OCI-LY7 (cell line): Measurements from ENCODE around the gene VAMP5. TPM values are rescaled to one million over a fixed set of nuclear protein-coding genes. Genes with fewer than 3 reads are reported as not detected.
A peak's percentile ranks its signal among the peaks of the same experiment; 100 is the strongest.

ENCODE experiments used
- BruUV-seq: library from RNA; stranded (reverse); fragments of 400-500 nt; replicated peaks from 2 replicates; lab custom pipeline; 2021; lab: Mats Ljungman, UMichigan
- CTCF ChIA-PET: fragments of 300-600 bp; sonication (Branson Sonifier 250); formaldehyde crosslinking; loops from one replicate; lab custom pipeline; 2022; ENCODE audit warnings: antibody characterized with exemption; ENCODE audit not compliant: unreplicated experiment; lab: Charles Lee
- POLR2A ChIA-PET: fragments of 300-600 bp; sonication (Branson Sonifier 250); formaldehyde crosslinking; loops from one replicate; lab custom pipeline; 2022; ENCODE audit warnings: antibody characterized with exemption; lab: Charles Lee
- DNase-seq: peaks from one replicate; pipeline ENCODE4 v3.0.0-alpha.2; 2015; ENCODE audit warnings: low spot score
- H2AFZ ChIP-seq: fragments of 200-600 bp; sonication (generic), shearing (Covaris generic); 2 replicates; pipeline ENCODE4 v1.6.1; 2014; ENCODE audit warnings: mild to moderate bottlenecking, antibody characterized with exemption, low read length, moderate library complexity
- H3K27ac ChIP-seq: fragments of 200-600 bp; sonication (generic); 2 replicates; pipeline ENCODE4 v1.5.1; 2014; ENCODE audit warnings: mixed run types, low read depth, mild to moderate bottlenecking, moderate library complexity, low read length, inconsistent platforms; ENCODE audit not compliant: poor library complexity, severe bottlenecking
- H3K36me3 ChIP-seq: fragments of 200-600 bp; sonication (generic); 2 replicates; pipeline ENCODE4 v1.6.1; 2014; ENCODE audit warnings: mild to moderate bottlenecking, antibody characterized with exemption, low read length, moderate library complexity, mixed read lengths; ENCODE audit not compliant: insufficient read depth
- H3K4me1 ChIP-seq: fragments of 200-600 bp; sonication (generic); 2 replicates; pipeline ENCODE4 v1.5.1; 2014; ENCODE audit warnings: mild to moderate bottlenecking, low read length; ENCODE audit not compliant: insufficient read depth, poor library complexity, severe bottlenecking
- H3K4me2 ChIP-seq: fragments of 200-600 bp; sonication (generic); 2 replicates; pipeline ENCODE4 v1.6.1; 2014; ENCODE audit warnings: mild to moderate bottlenecking, low read length
- H3K4me3 ChIP-seq: fragments of 200-600 bp; sonication (generic); 2 replicates; pipeline ENCODE4 v1.5.1; 2014; ENCODE audit warnings: mild to moderate bottlenecking, low read depth, low read length; ENCODE audit not compliant: poor library complexity, severe bottlenecking
- H3K79me2 ChIP-seq: fragments of 200-600 bp; sonication (generic); 2 replicates; pipeline ENCODE4 v1.6.1; 2016; ENCODE audit warnings: low read depth, mild to moderate bottlenecking, low read length, moderate library complexity, mixed read lengths; ENCODE audit not compliant: insufficient read depth
- H3K9me2 ChIP-seq: fragments of 200-600 bp; sonication (generic); 2 replicates; pipeline ENCODE4 v1.6.1; 2016; ENCODE audit warnings: mild to moderate bottlenecking, low read length, mixed read lengths; ENCODE audit not compliant: insufficient read depth
- H3K9me3 ChIP-seq: fragments of 200-600 bp; sonication (generic); 2 replicates; pipeline ENCODE4 v1.6.1; 2014; ENCODE audit warnings: mild to moderate bottlenecking, mixed run types, low read length, mixed read lengths
- H4K20me1 ChIP-seq: fragments of 200-600 bp; sonication (generic); 2 replicates; pipeline ENCODE4 v1.6.1; 2014; ENCODE audit warnings: mild to moderate bottlenecking, antibody characterized with exemption, low read length, moderate library complexity, mixed read lengths; ENCODE audit not compliant: insufficient read depth
- EZH2phosphoT487 ChIP-seq: fragments of 200-600 bp; sonication (generic); IDR thresholded peaks from 2 replicates; pipeline ENCODE4 v1.6.1; 2018; ENCODE audit warnings: low read depth, borderline replicate concordance, mild to moderate bottlenecking, mixed run types, antibody characterized with exemption, low read length, moderate library complexity, mixed read lengths
- intact Hi-C: fragments of 100-400 bp; cut with micrococcal nuclease; formaldehyde crosslinking; loops from one replicate; pipeline ENCODE4 v1.10.0; 2022; ENCODE audit not compliant: unreplicated experiment
- total RNA-seq, 2 experiments: library from RNA; depleted of rRNA in 1 of 2; stranded (reverse); fragments of >200 nt in 1 of 2; shearing (Covaris generic) in 1 of 2; gene quantifications; 2 replicates each; pipeline ENCODE4 v1.2.3, GENCODE V29; 2014 to 2022
- TF ChIP-seq, protein P1 (sequence below): fragments of 200-600 bp; sonication (generic); conservative IDR thresholded peaks from 2 replicates; pipeline ENCODE4 v1.5.1; 2014; ENCODE audit warnings: mild to moderate bottlenecking, antibody characterized with exemption, low read length, moderate library complexity, mixed read lengths

The VAMP5 gene
- total RNA-seq, 2 experiments from 2014 or later = 3.0 to 3.9 TPM

DNA sequence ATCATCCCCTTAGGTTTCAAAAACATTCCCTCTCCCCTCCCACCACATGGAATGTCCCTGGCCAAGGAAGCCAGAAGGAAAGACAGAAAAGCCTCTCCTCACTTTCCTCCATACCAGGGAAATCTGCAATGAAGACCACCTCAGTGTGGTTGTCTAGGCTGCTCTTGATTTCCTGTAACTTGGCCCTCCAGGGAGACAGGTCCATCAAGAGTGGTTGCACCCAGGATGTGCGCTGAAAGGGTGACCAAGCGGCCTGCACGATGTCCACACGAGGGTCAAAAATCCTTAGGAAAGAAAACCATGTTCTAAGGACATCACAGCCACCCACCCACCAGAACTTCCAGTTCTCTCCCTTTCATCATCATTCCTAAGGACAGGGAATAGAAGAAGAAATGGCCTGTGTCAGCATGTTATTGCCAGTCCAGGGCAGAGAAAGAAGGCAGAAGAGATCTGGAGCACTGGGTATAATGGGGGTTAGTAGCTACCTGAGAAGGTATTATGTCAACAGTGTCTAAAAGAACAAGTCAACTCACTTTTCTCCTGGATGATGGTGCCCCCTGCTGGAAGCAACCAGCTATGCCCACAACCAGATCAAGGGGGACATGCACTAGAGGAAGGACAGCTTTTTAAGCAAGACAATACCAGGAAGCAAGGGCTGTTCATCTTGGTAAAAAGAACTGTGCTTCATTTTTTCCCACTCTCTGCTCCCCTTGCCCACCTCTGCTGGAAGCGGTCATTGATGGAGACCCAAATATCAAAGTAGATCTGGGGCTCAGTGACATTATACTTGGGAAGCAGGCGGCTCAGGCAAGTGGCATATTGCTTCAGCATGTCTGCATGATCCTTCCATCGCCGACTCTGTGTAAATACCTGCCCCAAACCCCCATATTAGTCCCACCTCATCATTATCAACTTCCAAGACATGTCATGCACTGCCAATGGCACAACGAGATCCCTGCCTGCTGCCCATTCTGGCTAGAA is 32.2 kb upstream of the VAMP5 start:
- H3K79me2 ChIP-seq = no peaks in the 10 kb centered on the region
- H3K9me3 ChIP-seq = no peaks in the 10 kb centered on the region
- no peaks in the 10 kb centered on the region for H3K9me2 ChIP-seq
- no peak overlapping the region for H3K4me2 ChIP-seq
- no peaks in the 10 kb centered on the region for H4K20me1 ChIP-seq
- CTCF ChIA-PET = interaction anchor here (1.0 to 1.9 kb wide), 4 partner anchors 9 to 133 kb away, joined by 3 to 8 read pairs (median 5); partner anchors contain the start of gene SH2D6
- BruUV-seq = no TSS peak
- no peaks in the 10 kb centered on the region for H3K4me1 ChIP-seq
- peak; percentile 83 for DNase-seq
- no peak overlapping the region for H3K27ac ChIP-seq
- intact Hi-C loops = loop anchor here (1.0 kb wide), 2 partner anchors 132 to 161 kb away; no protein-coding TSS in a partner anchor
- no peak overlapping the region for H2AFZ ChIP-seq
- H3K4me3 ChIP-seq = no peak overlapping the region
- POLR2A ChIA-PET = interaction anchor here (0.9 to 5.3 kb wide), 4 partner anchors 9 to 133 kb away, joined by 4 to 48 read pairs (median 10); partner anchors contain the start of genes GGCX, MAT2A and SH2D6
- peaks cover 81% of the 10 kb centered on the region for H3K36me3 ChIP-seq
- no peak for TF ChIP-seq EZH2phosphoT487
- TF ChIP-seq, protein P1, sequence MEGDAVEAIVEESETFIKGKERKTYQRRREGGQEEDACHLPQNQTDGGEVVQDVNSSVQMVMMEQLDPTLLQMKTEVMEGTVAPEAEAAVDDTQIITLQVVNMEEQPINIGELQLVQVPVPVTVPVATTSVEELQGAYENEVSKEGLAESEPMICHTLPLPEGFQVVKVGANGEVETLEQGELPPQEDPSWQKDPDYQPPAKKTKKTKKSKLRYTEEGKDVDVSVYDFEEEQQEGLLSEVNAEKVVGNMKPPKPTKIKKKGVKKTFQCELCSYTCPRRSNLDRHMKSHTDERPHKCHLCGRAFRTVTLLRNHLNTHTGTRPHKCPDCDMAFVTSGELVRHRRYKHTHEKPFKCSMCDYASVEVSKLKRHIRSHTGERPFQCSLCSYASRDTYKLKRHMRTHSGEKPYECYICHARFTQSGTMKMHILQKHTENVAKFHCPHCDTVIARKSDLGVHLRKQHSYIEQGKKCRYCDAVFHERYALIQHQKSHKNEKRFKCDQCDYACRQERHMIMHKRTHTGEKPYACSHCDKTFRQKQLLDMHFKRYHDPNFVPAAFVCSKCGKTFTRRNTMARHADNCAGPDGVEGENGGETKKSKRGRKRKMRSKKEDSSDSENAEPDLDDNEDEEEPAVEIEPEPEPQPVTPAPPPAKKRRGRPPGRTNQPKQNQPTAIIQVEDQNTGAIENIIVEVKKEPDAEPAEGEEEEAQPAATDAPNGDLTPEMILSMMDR = peak; percentile 96

DNA sequence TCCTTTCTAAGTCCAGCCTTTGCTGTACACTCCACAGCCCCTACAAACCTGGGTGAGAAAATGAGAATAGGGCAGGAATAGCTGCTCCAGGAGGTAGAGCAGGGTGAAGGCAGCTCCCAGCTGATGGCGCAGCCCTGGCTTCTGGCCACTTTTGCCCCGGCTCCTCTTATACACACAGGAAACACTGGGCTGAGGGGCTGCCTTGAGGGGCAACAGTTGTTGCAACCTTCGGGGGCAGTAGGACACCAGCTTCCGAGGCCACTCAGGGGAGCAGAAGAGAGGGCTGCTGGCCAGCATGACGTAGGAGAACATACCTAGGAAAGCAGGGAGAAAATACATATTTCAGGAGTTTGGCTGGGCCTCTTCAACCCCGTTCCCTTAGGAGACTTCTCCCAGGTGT is 31.0 kb upstream of the VAMP5 start:
- no peak overlapping the region for H3K4me3 ChIP-seq

More for the DNA sequence above, 31.0 kb upstream of the VAMP5 start:
- Histone ChIP-seq H3K9me3 (no peaks in the 10 kb centered on the region), H3K36me3 (peaks cover 76% of the 10 kb centered on the region), H3K79me2 (no peaks in the 10 kb centered on the region), H3K9me2 (no peaks in the 10 kb centered on the region), H3K4me2 (no peak overlapping the region), H3K4me1 (no peaks in the 10 kb centered on the region), H2AFZ (no peak overlapping the region), H4K20me1 (no peaks in the 10 kb centered on the region), H3K27ac (no peak overlapping the region)
- no peak for TF ChIP-seq EZH2phosphoT487
- TF ChIP-seq, protein P1 = no peak
- no TSS peak for BruUV-seq
- ChIA-PET POLR2A (no interaction called here), CTCF (interaction anchor here (0.7 kb wide), 1 partner anchor 134 kb away, joined by 3 read pairs; no protein-coding TSS in a partner anchor)
- DNase-seq = no peak
- intact Hi-C loops = no loop called here
